Measurements from ENCODE around the gene CLEC9A.
A peak's percentile ranks its signal among the peaks of the same experiment; 100 is the strongest.

The CLEC9A gene

GRCh38 chr12:10067942-10068341 lies 37.5 kb downstream of the CLEC9A start:
- DNase-seq: no peak

DNA sequence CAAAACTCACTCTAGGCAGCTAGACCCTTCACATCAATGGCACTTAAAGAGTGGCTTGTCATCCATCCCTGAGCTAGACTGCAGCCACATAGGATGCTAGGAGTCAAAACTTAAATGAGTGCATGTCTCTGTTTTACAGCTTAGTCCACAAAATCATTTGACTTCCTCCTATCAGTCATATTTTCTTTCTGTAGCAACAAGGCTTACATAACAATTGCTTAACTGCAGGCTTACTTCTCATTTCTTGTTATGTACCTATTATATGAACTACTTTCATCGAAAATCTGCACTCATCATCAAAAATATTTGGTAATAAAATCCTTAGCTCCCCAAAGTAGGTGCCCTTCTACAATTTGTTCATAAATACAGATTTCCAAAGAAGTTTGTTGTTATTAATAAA lies 38.2 kb downstream of the CLEC9A start:
- no peak for DNase-seq

- no peak for DNase-seq
Observed at GRCh38 chr12:10069099-10069498, 38.6 kb downstream of the CLEC9A start.

GRCh38 chr12:10069976-10070375 lies 39.5 kb downstream of the CLEC9A start:
- no peak for DNase-seq

DNA sequence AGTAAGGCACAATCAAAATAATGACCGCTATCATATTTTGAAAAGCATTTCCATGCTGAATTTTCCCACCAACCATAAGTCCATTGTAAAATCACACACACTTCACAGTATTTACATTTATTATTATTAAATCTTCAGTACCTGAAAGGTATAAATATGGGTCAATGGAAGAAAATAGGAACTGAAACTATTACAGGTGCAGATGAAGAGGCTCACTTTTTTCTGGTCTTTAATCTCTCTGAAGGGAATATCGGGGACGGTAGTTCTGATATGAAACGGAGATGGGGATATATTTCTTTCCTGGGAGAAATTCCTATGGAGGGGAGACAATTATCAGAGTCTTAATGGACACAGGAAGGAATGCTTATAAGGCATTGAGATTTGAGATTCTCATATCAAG lies 39.9 kb downstream of the CLEC9A start:
- DNase-seq: no peak

- no peak for DNase-seq
Observed at GRCh38 chr12:10072131-10072530, 41.6 kb downstream of the CLEC9A start.

GRCh38 chr12:10073261-10073660 lies 42.8 kb downstream of the CLEC9A start:
- DNase-seq: no peak

DNA sequence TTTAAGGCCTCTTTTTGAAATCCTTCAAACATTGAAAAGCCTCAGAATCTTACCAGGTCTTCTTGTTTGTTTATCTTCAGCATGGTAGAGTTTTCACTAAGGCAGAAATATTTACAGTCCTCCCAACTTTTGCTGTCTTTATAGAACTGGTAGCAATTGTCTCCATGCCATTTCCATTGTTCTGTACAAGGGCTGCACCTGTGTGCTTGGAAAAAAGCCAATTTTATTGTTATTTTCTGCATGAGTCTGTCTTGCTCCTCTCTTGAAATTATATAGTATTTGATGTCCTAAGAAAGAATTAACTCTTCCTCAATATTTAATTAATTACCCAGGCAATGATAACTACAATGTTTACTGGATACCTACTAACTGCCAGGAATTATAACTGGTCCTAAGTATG lies 45.0 kb downstream of the CLEC9A start:
- no peak for DNase-seq

DNA sequence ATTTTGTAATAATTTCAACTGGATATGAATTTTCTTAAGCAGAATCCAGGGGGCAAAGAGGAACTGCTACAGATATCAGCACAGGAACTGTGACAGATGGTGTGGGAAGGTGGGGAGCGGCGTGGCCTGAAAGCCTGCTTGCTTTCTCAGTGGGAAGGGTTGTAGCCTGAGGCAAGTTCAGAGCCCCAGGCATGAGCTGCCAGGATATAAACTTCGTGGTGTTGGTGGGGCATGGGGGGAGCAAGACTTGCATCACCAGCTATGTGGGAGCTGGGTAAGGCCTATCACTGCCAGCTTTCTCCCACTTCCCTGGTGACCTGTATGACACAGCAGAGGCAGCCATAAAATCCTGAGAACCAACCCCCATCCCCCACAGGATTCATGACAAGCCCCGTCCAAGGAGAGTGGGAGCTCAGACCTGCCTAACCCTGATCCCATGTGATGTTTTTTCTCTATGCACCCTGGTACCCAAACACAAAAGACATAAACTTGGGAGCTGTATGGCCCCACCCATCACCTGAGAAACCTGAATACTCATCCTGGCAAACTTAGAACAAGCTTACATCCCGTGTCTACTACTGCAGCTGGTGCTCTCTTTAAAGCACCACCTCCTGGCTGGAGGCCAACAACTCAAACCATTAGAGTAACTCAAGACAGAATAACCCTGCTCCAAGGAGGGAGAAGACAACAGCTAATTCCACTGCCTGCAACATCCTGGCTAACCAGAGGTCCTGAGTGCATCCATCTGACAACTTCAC lies 51.8 kb downstream of the CLEC9A start:
- DNase-seq: no peak

- no peak for DNase-seq
Observed at GRCh38 chr12:10084733-10085132, 54.3 kb downstream of the CLEC9A start.

GRCh38 chr12:10086387-10086786 lies 55.9 kb downstream of the CLEC9A start:
- no peak for DNase-seq

GRCh38 chr12:10088031-10088430 lies 57.5 kb downstream of the CLEC9A start:
- no peak for DNase-seq

DNA sequence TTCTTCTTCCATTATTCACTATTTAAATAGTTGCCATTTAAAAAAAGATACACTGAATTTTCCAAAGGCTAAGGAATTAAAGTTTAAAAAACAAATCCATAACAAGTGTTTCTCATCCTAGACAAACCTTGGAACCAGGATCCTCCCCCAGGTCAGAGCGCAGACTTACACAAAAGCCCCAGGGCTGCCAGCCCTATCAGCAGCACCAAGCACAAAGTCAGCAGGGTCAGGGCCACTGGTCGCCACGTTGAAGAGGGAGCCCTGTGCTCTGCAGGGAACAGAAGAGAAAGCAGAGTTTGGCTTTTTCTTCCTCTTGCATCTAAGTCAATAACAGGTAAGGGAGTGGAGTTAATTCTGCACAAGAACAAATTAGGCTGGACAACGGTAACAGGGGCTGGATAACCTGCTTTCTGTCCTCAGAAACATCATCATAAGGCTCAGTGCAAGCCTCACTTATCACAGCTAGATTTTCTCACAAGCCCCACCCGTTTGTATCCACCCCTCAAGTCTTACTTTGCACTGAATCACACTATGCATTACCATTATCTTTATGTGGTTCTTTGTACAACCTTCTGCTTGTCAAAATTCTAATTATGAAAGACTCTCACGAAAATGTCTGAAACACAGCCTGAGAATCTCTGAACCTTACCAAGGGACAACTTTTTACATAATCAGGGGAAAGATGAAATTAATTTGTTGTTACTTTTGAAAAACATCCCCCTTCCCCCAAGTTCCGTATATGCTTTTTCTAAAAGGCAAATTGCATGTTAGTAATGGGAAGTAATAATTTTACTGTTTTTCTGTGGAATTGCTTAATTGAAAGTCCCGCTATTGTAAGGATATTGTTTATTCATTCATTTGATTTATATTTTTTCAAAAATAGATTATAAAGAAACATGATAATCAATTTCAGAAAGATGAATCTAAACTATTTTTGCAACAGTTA lies 58.7 kb downstream of the CLEC9A start:
- DNase-seq: no peak

- DNase-seq: no peak
Observed at GRCh38 chr12:10094646-10095395, 64.3 kb downstream of the CLEC9A start.

- no peak for DNase-seq
Observed at GRCh38 chr12:10095971-10096370, 65.5 kb downstream of the CLEC9A start.

- DNase-seq: no peak
Observed at GRCh38 chr12:10097521-10097920, 67.0 kb downstream of the CLEC9A start.

DNA sequence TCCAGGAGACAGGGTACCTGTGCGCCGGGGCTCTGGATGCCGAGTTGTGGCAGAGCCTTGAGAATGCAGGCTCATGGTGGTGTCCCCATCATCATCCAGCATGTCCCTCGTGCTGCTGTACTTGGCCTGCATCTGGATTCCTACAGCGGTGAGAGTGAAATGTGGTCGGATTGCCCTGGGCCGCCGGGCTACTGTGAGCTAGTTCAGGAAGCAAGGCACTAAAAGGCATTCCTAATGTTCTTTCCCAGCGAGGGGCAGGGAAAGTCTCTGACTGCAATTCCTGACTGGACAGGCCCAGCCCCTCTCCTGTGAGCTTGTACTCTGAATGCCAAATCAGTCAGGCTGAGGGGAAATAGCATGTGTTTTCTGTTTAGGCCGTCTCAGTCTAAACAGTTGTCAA lies 68.3 kb downstream of the CLEC9A start, which contains the start of gene CLEC1A:
Gene CLEC1A, minus strand, starts transcription at position 195 of the 400 bp plus-strand sequence. Its CDS starts 63 bp downstream, at position 132.
- no peak for DNase-seq

DNA sequence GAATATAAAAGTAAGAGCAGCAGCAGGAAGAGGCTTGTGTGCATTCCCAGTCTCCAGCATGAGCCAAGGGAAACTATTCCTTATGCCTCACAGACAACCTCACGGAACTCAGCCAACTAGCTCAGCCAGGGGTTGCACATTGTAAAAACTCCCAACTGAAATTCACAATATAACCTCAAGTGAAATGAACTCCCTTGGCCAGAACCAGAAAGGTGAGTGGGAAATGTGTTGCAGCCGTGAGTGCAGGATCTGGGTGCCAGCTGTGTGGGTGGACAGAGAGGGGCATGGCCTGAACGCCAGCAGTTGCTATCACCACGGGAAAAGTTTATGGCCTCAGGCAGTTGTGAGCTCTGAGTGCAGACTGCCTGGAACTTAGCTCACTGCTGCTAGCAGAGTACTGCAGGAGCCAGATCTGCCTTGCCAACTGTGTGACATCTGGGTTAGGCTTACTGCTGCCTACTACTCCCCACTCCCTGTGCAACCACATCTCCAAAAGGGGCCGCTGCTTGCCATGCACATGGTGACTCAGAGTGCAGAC lies 70.6 kb downstream of the CLEC9A start:
- DNase-seq: peak; percentile 5

DNA sequence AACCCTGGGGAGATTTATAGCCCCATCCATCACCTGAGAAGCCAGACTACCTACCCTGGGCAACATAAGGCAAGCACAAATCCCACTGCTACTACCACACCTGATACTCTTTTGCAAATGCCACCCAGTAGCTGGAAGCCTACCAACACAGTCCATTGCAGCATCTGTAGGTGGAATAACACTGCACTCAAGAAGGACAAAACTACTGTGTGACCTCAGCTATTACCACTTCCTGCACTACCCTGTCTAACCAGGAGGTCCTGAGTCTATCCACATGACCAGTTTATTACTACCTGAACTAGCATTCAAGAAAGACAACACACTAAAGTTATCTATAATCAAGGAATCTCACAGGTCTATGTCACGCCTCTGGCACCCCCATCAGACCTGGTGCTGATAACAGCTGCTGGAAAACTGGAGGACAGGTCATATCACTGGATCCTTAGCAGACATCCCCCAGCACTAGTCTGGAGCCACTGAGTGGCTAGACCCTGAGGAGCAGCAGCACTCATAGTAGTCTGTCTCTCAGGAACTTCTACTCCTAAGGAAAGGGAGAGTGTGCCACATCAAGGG lies 71.3 kb downstream of the CLEC9A start:
- DNase-seq: no peak

GRCh38 chr12:10102322-10102721 lies 71.8 kb downstream of the CLEC9A start:
- DNase-seq: no peak

GRCh38 chr12:10110256-10110844 lies 79.9 kb downstream of the CLEC9A start:
- no peak for DNase-seq

GRCh38 chr12:10111451-10111850 lies 81.0 kb downstream of the CLEC9A start:
- no peak for DNase-seq

Data from retina (tissue), 1 donor.